ENCODE results near the gene HIGD2A. TPM values are rescaled to one million over a fixed set of nuclear protein-coding genes. Genes with fewer than 3 reads are reported as not detected.

Gene HIGD2A
- polyA plus RNA-seq, 3 donors: 101 to 298 (median 260) TPM

DNA sequence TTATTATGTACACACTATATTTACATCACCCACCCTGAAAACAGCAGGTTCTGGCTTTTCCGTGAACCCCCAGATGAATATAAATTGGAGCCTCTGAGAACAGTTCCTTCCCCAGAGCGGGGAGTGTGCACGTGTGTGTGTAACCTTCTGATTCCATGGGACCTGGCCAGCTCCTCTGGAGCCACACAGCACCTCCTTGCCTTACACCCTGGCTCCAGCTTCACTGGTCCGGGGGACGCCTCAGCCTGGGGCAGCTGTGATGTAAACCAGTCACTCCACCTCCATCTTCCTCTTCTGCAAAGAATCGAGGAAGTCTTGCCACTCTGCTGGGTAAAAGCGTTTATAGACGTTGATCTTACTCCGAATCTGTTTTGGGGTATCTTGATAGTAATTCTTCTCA is 4.6 kb upstream of the HIGD2A start:
- Histone ChIP-seq H3K9me3 (replicated peaks in 1 of 2; ENCODE audit: control insufficient read depth in 1 of 2, insufficient read depth in 1 of 2, low read length in 2 of 2) (no peaks in the 10 kb centered on the region), H2AFZ (ENCODE audit: insufficient read depth, low read depth, low read length, poor library complexity, severe bottlenecking) (no peak overlapping the region), H3K27ac (ENCODE audit: low read depth in 1 of 2, low read length in 2 of 2) (no peak overlapping the region), H3K4me1 (ENCODE audit: control insufficient read depth in 1 of 2, insufficient read depth in 2 of 2, low read length in 2 of 2) (peaks cover 10 to 18% of the 10 kb centered on the region in 2 donors), H3K4me3 (replicated peaks in 1 of 3; ENCODE audit: low read depth in 2 of 3, low read length in 3 of 3) (no peak overlapping the region), H3K79me2 (ENCODE audit: insufficient read depth, low read length) (peaks cover 27% of the 10 kb centered on the region), H3K4me2 (replicated peaks; ENCODE audit: extremely low read depth, low read length, poor library complexity, severe bottlenecking) (no peak overlapping the region), H3K9ac (ENCODE audit: insufficient read depth, low read length, poor library complexity, severe bottlenecking) (no peak overlapping the region), H4K20me1 (ENCODE audit: insufficient read depth, low read length) (peaks cover 11% of the 10 kb centered on the region), H3K36me3 (replicated peaks in 1 of 2; ENCODE audit: control insufficient read depth in 1 of 2, insufficient read depth in 2 of 2, low read length in 2 of 2) (peaks cover 39 to 62% of the 10 kb centered on the region in 2 donors), H3K27me3 (ENCODE audit: control insufficient read depth in 2 of 2, insufficient read depth in 2 of 2, low read length in 2 of 2) (no peaks in the 10 kb centered on the region)
- Mint-ChIP-seq H3K4me3 (no peak overlapping the region), H3K36me3 (peaks cover 47 to 55% of the 10 kb centered on the region in 2 donors), H3K4me1 (peaks cover 23% of the 10 kb centered on the region), H3K27me3 (ENCODE audit: low read depth in 3 of 3) (peaks cover 0 to 2% (median 0%) of the 10 kb centered on the region in 3 donors), H3K27ac (peak overlapping the region in 1 of 7 donors; percentile 45), H3K9me3 (no peaks in the 10 kb centered on the region)
- TF ChIP-seq, protein P1, sequence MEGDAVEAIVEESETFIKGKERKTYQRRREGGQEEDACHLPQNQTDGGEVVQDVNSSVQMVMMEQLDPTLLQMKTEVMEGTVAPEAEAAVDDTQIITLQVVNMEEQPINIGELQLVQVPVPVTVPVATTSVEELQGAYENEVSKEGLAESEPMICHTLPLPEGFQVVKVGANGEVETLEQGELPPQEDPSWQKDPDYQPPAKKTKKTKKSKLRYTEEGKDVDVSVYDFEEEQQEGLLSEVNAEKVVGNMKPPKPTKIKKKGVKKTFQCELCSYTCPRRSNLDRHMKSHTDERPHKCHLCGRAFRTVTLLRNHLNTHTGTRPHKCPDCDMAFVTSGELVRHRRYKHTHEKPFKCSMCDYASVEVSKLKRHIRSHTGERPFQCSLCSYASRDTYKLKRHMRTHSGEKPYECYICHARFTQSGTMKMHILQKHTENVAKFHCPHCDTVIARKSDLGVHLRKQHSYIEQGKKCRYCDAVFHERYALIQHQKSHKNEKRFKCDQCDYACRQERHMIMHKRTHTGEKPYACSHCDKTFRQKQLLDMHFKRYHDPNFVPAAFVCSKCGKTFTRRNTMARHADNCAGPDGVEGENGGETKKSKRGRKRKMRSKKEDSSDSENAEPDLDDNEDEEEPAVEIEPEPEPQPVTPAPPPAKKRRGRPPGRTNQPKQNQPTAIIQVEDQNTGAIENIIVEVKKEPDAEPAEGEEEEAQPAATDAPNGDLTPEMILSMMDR (IDR thresholded peaks at IDR 0.05): no peak
- WGBS (ENCODE audit: insufficient coverage): 93% methylated on average over 3 of the region's 9 CpGs
- DNase-seq: no peak
- intact Hi-C loops (cut with micrococcal nuclease): loop anchor here in 1 of 2 donors (10.0 kb wide), 1 partner anchor 151 kb away; the partner anchor contains the start of gene RNF44

DNA sequence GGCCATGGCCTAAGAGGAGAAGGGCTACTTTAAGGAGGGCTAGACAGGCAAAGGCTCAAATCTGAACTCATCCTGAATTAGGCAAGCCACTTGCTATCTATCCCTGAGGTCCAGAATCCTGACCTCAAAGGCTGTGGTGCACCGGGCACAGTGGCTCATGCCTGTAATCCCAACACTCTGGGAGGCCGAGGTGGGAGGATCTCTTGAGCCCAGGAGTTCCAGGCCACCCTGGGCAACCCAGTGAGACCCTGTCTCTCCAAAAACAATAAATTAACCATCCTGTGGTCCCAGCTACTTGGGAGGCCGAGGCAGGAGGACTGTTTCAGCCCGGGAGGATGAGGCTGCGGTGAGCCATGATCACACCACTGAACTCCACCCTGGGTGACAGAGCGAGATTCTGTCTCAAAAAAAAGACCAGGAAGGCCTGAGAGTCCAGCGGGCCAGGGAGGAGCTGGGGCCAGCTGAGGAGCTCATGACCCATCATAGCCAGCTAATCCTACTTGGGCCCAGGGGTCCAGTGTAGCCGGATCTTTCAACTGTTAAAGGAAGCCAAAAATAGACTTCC is 4.1 kb upstream of the HIGD2A start:
- H3K27ac Mint-ChIP-seq: peak overlapping the region in 1 of 7 donors; percentile 45
- H3K4me3 ChIP-seq (replicated peaks in 1 of 3; ENCODE audit: low read depth in 2 of 3, low read length in 3 of 3): no peak overlapping the region

More for the DNA sequence above, 4.1 kb upstream of the HIGD2A start:
- H3K36me3 Mint-ChIP-seq: peaks cover 47 to 55% of the 10 kb centered on the region in 2 donors
- H3K4me3 Mint-ChIP-seq: no peak overlapping the region
- no peaks in the 10 kb centered on the region for H3K9me3 Mint-ChIP-seq
- peaks cover 26% of the 10 kb centered on the region for H3K4me1 Mint-ChIP-seq
- H4K20me1 ChIP-seq (ENCODE audit: insufficient read depth, low read length): peaks cover 11% of the 10 kb centered on the region
- no peak for DNase-seq
- TF ChIP-seq, protein P1 (IDR thresholded peaks at IDR 0.05): no peak
- peaks cover 0 to 2% (median 0%) of the 10 kb centered on the region in 3 donors for H3K27me3 Mint-ChIP-seq (ENCODE audit: low read depth in 3 of 3)
- peaks cover 39 to 62% of the 10 kb centered on the region in 2 donors for H3K36me3 ChIP-seq (replicated peaks in 1 of 2; ENCODE audit: control insufficient read depth in 1 of 2, insufficient read depth in 2 of 2, low read length in 2 of 2)
- peaks cover 11 to 22% of the 10 kb centered on the region in 2 donors for H3K4me1 ChIP-seq (ENCODE audit: control insufficient read depth in 1 of 2, insufficient read depth in 2 of 2, low read length in 2 of 2)
- H3K27ac ChIP-seq (ENCODE audit: low read depth in 1 of 2, low read length in 2 of 2): no peak overlapping the region
- intact Hi-C loops (cut with micrococcal nuclease): loop anchor here in 1 of 2 donors (10.0 kb wide), 1 partner anchor 150 kb away; the partner anchor contains the start of gene RNF44
- 91% methylated on average over 5 of the region's 8 CpGs for WGBS (ENCODE audit: insufficient coverage)
- H3K79me2 ChIP-seq (ENCODE audit: insufficient read depth, low read length): peaks cover 29% of the 10 kb centered on the region
- H3K4me2 ChIP-seq (replicated peaks; ENCODE audit: extremely low read depth, low read length, poor library complexity, severe bottlenecking): no peak overlapping the region
- no peaks in the 10 kb centered on the region for H3K27me3 ChIP-seq (ENCODE audit: control insufficient read depth in 2 of 2, insufficient read depth in 2 of 2, low read length in 2 of 2)
- no peaks in the 10 kb centered on the region for H3K9me3 ChIP-seq (replicated peaks in 1 of 2; ENCODE audit: control insufficient read depth in 1 of 2, insufficient read depth in 1 of 2, low read length in 2 of 2)
- H2AFZ ChIP-seq (ENCODE audit: insufficient read depth, low read depth, low read length, poor library complexity, severe bottlenecking): no peak overlapping the region
- H3K9ac ChIP-seq (ENCODE audit: insufficient read depth, low read length, poor library complexity, severe bottlenecking): no peak overlapping the region
